Pancreas (tissue), 10 donors: Measurements from ENCODE around the gene MYH14. TPM values are rescaled to one million over a fixed set of nuclear protein-coding genes. Genes with fewer than 3 reads are reported as not detected.

ENCODE experiments used
- ATAC-seq, 4 donors: fragments of 200-7000 bp; cut with Tn5 transposase; one replicate each; pipeline versions ENCODE4 v1.8.0 to v1.9.1; 2020; ENCODE audit warnings: mild to moderate bottlenecking in 4 of 4, moderate library complexity in 4 of 4
- DNase-seq, 6 donors: peaks; one replicate each; pipeline ENCODE4 v3.0.0-alpha.2; 2020
- FAIRE-seq: peaks from 2 replicates; lab custom pipeline; 2012; peaks lifted over from hg19 to GRCh38; lab: Jason Lieb, UNC
- H3K27ac ChIP-seq, 4 donors: fragments of 200-600 bp; sonication (generic); 1 replicate in 3 of 4; 2 replicates in 1 of 4; pipeline versions ENCODE4 v1.5.0 to v1.8.0; 2020
- H3K27me3 ChIP-seq, 4 donors: fragments of 200-600 bp; one replicate each; pipeline ENCODE4 v1.8.0; 2021
- H3K36me3 ChIP-seq, 3 donors: fragments of 200-600 bp; sonication (generic) in 1 of 3; one replicate each; pipeline versions ENCODE4 v1.5.0 to v1.8.0; 2020 to 2021
- H3K4me1 ChIP-seq, 3 donors: fragments of 200-600 bp; one replicate each; pipeline ENCODE4 v1.8.0; 2021
- H3K4me3 ChIP-seq, 4 donors: fragments of 200-600 bp; sonication (generic) in 2 of 4; one replicate each; pipeline versions ENCODE4 v1.5.0 to v1.8.0; 2020 to 2021
- H3K9me3 ChIP-seq, 4 donors: fragments of 200-600 bp; one replicate each; pipeline ENCODE4 v1.8.0; 2021
- WGBS, 2 donors: extraction: QIAGEN DNeasy Blood & Tissue Kit; methylation state at CpG; one replicate each; pipeline ENCODE4 v1.1.7; 2013; 5-methylcytosine and 5-hydroxymethylcytosine counted together
- intact Hi-C, 3 donors: fragments of 100-400 bp; cut with DNase I; formaldehyde crosslinking; loops; one replicate each; pipeline versions ENCODE4 v1.11.1 to v1.14.2; 2022
- polyA plus RNA-seq, 2 donors: library from polyadenylated mRNA; stranded (reverse); fragments of 200-250 nt; gene quantifications; one replicate each; pipeline ENCODE4 v1.2.3, GENCODE V29; 2013
- total RNA-seq, 6 donors: library from RNA; stranded (reverse); fragmentation: NEBNext Ultra II Directional in 4 of 6; extraction: Animal tissue kit (Norgen Biotek cat#: 25700) in 4 of 6; gene quantifications; one replicate each; pipeline versions ENCODE4 v1.2.1 to v1.2.4, GENCODE V29; 2021 to 2023
- TF ChIP-seq, protein P1 (sequence below), 4 donors: fragments of 200-600 bp; sonication (generic) in 3 of 4; IDR thresholded peaks; one replicate each; pipeline versions ENCODE4 v1.5.0 to v1.8.0; 2021; ENCODE audit warnings: antibody characterized with exemption in 4 of 4
- donor health status: healthy with polysubstance abuse.
- donor health status: DM: no; HTN: no; CAD: no; lungs with moderate emphysema.
- donor health status: DM: no; HTN: no; CAD: no.
- donor health status: control.
- donor health status: control.
- donor health status: Bipolar disorder and iron deficiency.
- donor health status: DM: yes; HTN: yes; CAD: no.
- donor health status: DM: no; HTN: no; CAD: no.
- donor health status: DM: no; HTN: no; CAD: no.
- donor health status: DM: yes; HTN: yes; CAD: no.

Gene MYH14
- total and polyA plus RNA-seq, 8 donors = 21.4 to 75.7 (median 34.4) TPM

DNA sequence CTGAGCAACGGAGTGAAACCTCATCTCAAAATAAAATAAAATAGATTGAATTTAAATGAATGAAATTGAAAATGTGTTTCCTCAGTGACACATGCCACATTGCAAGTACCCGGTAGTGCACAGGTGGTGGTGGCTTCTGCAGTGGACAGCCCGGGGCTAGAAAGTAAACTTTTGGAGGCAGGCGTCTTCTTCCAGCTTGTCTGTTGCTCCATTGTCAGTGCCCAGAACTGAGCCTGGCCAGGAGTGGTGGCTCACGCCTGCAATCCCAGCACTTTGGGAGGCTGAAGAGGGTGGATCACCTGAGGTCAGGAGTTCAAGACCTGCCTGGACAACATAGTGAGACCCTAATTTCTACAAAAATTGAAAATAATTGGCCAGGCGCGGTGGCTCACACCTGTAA lies 5.7 kb downstream of the MYH14 start:
- no peaks in the 10 kb centered on the region for H3K9me3 ChIP-seq
- DNase-seq (no peak), FAIRE-seq (no peak), ATAC-seq (no peak)
- H3K4me1 ChIP-seq = peaks cover 0 to 8% (median 6%) of the 10 kb centered on the region in 3 donors
- WGBS, 2 donors = 93 to 99% methylated on average over 7 of the region's 7 CpGs
- H3K4me3 ChIP-seq = no peak overlapping the region
- no peak overlapping the region for H3K27ac ChIP-seq
- TF ChIP-seq, protein P1, sequence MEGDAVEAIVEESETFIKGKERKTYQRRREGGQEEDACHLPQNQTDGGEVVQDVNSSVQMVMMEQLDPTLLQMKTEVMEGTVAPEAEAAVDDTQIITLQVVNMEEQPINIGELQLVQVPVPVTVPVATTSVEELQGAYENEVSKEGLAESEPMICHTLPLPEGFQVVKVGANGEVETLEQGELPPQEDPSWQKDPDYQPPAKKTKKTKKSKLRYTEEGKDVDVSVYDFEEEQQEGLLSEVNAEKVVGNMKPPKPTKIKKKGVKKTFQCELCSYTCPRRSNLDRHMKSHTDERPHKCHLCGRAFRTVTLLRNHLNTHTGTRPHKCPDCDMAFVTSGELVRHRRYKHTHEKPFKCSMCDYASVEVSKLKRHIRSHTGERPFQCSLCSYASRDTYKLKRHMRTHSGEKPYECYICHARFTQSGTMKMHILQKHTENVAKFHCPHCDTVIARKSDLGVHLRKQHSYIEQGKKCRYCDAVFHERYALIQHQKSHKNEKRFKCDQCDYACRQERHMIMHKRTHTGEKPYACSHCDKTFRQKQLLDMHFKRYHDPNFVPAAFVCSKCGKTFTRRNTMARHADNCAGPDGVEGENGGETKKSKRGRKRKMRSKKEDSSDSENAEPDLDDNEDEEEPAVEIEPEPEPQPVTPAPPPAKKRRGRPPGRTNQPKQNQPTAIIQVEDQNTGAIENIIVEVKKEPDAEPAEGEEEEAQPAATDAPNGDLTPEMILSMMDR (IDR thresholded peaks at IDR 0.05) = no peak
- H3K36me3 ChIP-seq = peaks cover 0 to 11% (median 0%) of the 10 kb centered on the region in 3 donors
- intact Hi-C loops = no loop called here
- no peaks in the 10 kb centered on the region for H3K27me3 ChIP-seq

DNA sequence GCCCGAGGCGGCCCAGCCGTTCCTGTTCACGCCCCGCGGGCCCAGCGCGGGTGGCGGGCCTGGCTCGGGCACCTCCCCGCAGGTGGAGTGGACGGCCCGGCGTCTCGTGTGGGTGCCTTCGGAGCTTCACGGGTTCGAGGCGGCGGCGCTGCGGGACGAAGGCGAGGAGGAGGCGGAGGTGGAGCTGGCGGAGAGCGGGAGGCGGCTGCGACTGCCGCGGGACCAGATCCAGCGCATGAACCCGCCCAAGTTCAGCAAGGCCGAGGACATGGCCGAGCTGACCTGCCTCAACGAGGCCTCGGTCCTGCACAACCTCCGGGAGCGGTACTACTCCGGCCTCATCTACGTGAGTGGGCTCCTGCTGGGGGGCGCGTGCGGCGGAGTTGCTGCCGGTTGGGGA lies 7.0 kb downstream of the MYH14 start:
- no peak overlapping the region for H3K4me3 ChIP-seq
- H3K36me3 ChIP-seq = peaks cover 0 to 11% (median 0%) of the 10 kb centered on the region in 3 donors
- FAIRE-seq = no peak
- TF ChIP-seq, protein P1 (IDR thresholded peaks at IDR 0.05) = no peak
- ATAC-seq = no peak
- no peaks in the 10 kb centered on the region for H3K9me3 ChIP-seq
- peaks cover 0 to 1% (median under 1%) of the 10 kb centered on the region in 3 donors for H3K4me1 ChIP-seq
- intact Hi-C loops = no loop called here
- WGBS, 2 donors = 96 to 98% methylated on average over 46 of the region's 46 CpGs
- DNase-seq = no peak
- H3K27ac ChIP-seq = no peak overlapping the region
- no peaks in the 10 kb centered on the region for H3K27me3 ChIP-seq

DNA sequence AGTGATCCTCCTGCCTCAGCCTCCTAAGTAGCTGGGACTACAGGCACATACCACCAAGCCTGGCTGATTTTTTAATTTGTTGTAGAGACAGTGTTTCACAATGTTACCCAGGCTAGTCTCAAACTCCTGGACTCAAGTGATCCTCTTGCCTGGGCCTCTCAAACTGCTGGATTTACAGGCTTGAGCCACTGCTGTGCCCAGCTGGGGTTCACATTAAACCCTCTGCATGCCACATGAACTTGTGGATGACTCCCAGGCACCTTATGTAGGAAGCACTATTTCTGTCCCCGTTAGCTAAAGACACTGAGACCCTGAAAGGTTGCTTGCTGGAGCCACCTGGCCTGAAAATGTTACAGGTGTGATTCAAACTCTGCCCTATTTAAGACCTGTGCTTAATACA lies 10.5 kb downstream of the MYH14 start:
- H3K27ac ChIP-seq = peak overlapping the region in 1 of 4 donors; percentile 79
- intact Hi-C loops = no loop called here
- H3K9me3 ChIP-seq = no peaks in the 10 kb centered on the region
- no peaks in the 10 kb centered on the region for H3K27me3 ChIP-seq
- TF ChIP-seq, protein P1 (IDR thresholded peaks at IDR 0.05) = no peak
- ATAC-seq (no peak), FAIRE-seq (no peak), DNase-seq (no peak)
- no peak overlapping the region for H3K4me3 ChIP-seq
- H3K36me3 ChIP-seq = peaks cover 0 to 11% (median 0%) of the 10 kb centered on the region in 3 donors
- H3K4me1 ChIP-seq = peaks cover 0 to 5% (median 5%) of the 10 kb centered on the region in 3 donors
- WGBS, 2 donors = 85 to 98% methylated on average over 1 of the region's 1 CpG

DNA sequence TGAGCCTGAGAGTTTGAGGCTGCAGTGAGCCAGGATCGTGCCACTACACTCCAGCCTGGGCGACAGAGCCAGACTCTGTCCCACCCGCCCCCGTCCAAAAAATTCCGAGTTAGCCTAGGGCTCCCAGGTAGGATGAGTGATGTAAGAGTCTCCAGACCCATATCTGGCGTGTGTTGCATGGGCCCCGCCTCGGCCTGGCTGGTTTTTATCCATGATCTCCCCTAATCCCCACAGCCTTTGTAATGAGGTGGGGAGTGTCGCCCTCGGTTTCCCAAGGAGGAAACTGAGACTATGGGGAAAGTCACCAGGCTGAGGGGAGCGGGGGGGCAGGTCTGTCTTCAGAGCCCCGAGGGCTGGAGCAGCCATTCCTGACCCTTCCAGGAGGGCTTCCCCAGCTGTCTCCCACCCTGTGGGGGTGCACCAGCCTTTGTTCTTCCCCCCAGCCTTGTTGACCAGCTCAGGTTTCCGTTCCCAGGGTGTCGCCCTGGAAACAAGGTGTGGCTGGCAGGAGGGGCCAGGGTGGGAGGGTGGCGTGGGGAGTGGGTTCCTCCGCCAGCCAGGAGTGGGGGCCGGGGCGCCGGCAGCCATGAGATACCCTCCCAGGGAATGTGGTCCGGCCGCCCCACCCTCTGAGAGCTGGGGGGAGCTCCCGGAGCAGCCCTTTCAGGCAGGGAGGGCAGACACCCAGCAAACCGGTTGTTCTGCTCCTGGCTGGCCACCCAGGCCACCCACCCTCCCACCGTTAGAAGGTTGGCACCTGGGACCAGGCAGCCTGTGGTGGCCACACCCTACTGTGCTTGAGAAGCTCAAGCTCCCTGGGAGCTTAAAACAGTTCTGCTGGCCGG lies 11.5 kb downstream of the MYH14 start:
- TF ChIP-seq, protein P1 (IDR thresholded peaks at IDR 0.05) = no peak
- peak overlapping the region; percentile 39 to 79 (median 58) for H3K27ac ChIP-seq

DNA sequence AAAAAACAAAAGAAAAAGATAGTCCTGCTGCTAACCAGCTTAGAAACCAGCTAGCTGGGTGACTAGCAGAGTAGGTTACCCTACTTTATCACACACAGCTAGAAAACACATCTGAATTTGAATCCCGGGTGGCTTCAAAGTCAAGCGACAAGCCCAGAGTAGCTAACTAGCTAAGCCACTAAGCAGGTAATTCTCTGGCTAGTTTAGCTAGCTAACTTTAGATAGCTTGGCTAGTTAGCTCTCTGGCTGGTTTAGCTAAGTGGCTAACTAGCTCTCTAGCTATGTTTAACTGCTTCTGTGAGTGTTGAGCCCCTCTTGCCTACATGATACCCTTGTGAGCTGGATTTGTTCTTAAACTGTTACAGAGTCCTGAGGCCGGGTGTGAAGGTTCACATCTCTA lies 12.4 kb downstream of the MYH14 start:
- TF ChIP-seq, protein P1 (IDR thresholded peaks at IDR 0.05) = no peak
- intact Hi-C loops = no loop called here
- Histone ChIP-seq H3K36me3 (peaks cover 0 to 6% (median 0%) of the 10 kb centered on the region in 3 donors), H3K4me3 (no peak overlapping the region), H3K4me1 (peaks cover 0 to 5% (median 5%) of the 10 kb centered on the region in 3 donors), H3K9me3 (no peaks in the 10 kb centered on the region), H3K27ac (peak overlapping the region; percentile 33 to 79 (median 46)), H3K27me3 (no peaks in the 10 kb centered on the region)
- DNase-seq (no peak), FAIRE-seq (no peak), ATAC-seq (no peak)
- 90 to 91% methylated on average over 3 of the region's 3 CpGs for WGBS, 2 donors

More for the DNA sequence above, 11.5 kb downstream of the MYH14 start:
- intact Hi-C loops = no loop called here
- Histone ChIP-seq H3K9me3 (no peaks in the 10 kb centered on the region), H3K27me3 (no peaks in the 10 kb centered on the region), H3K4me3 (no peak overlapping the region), H3K36me3 (peaks cover 0 to 11% (median 0%) of the 10 kb centered on the region in 3 donors), H3K4me1 (peaks cover 0 to 5% (median 5%) of the 10 kb centered on the region in 3 donors)
- DNase-seq (peak in 5 of 6 donors; percentile 65 to 85 (median 68)), FAIRE-seq (no peak), ATAC-seq (peak; percentile 80 to 94 (median 92))
- 56% methylated on average over 22 to 25 of the region's 25 CpGs for WGBS, 2 donors
